ENCODE measurements around the gene MSX2.

- TF ChIP-seq, protein P1, sequence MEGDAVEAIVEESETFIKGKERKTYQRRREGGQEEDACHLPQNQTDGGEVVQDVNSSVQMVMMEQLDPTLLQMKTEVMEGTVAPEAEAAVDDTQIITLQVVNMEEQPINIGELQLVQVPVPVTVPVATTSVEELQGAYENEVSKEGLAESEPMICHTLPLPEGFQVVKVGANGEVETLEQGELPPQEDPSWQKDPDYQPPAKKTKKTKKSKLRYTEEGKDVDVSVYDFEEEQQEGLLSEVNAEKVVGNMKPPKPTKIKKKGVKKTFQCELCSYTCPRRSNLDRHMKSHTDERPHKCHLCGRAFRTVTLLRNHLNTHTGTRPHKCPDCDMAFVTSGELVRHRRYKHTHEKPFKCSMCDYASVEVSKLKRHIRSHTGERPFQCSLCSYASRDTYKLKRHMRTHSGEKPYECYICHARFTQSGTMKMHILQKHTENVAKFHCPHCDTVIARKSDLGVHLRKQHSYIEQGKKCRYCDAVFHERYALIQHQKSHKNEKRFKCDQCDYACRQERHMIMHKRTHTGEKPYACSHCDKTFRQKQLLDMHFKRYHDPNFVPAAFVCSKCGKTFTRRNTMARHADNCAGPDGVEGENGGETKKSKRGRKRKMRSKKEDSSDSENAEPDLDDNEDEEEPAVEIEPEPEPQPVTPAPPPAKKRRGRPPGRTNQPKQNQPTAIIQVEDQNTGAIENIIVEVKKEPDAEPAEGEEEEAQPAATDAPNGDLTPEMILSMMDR (IDR thresholded peaks at IDR 0.05; ENCODE audit: low read length), result peak; percentile 34; the same call in 1 of the 2 replicates
- no peak for TF ChIP-seq EZH2 (IDR thresholded peaks at IDR 0.05; ENCODE audit: borderline replicate concordance, low read length)
Measured at GRCh38 chr5:174735498-174736330, 11.3 kb downstream of the MSX2 start.

All from OCI-LY1 (cell line).